T-helper 1 cell treated with Interleukin-12 subunit alpha and Interleukin-12 subunit beta and Interleukin-4 antibody, amounts not matched to agents 30 μg/mL and 1 μg/mL, for 36 hours (primary cell): ENCODE measurements around the gene PRKG1.
"Not testable (repeated sequence)": the region's sequence is repeated elsewhere in the genome, so short reads cannot be mapped to it uniquely, and the experiment has no call there.

Experiments
- H3K27ac Mint-ChIP-seq: one replicate; pipeline ENCODE4 v1.8.0; 2021; ENCODE audit warnings: mild to moderate bottlenecking, mixed read lengths
- H3K27me3 Mint-ChIP-seq: one replicate; pipeline ENCODE4 v1.8.0; 2021; ENCODE audit warnings: low read depth, mixed read lengths
- H3K36me3 Mint-ChIP-seq: one replicate; pipeline ENCODE4 v1.8.0; 2021; ENCODE audit warnings: low read depth, mixed read lengths
- H3K4me1 Mint-ChIP-seq: one replicate; pipeline ENCODE4 v1.8.0; 2021; ENCODE audit warnings: low read depth, mixed read lengths
- H3K4me3 Mint-ChIP-seq: one replicate; pipeline ENCODE4 v1.8.0; 2021; ENCODE audit warnings: mild to moderate bottlenecking, moderate library complexity, mixed read lengths
- H3K9me3 Mint-ChIP-seq: one replicate; pipeline ENCODE4 v1.8.0; 2021; ENCODE audit warnings: mixed read lengths

The PRKG1 gene

GRCh38 chr10:51327432-51327831 lies 253.1 kb downstream of the PRKG1 start:
- Mint-ChIP-seq H3K27ac (no peak overlapping the region), H3K27me3 (no peaks in the 10 kb centered on the region), H3K4me3 (no peak overlapping the region), H3K36me3 (no peaks in the 10 kb centered on the region), H3K9me3 (no peaks in the 10 kb centered on the region), H3K4me1 (no peaks in the 10 kb centered on the region)

- Mint-ChIP-seq H3K4me1 (no peaks in the 10 kb centered on the region), H3K4me3 (no peak overlapping the region), H3K36me3 (no peaks in the 10 kb centered on the region), H3K27me3 (no peaks in the 10 kb centered on the region), H3K9me3 (no peaks in the 10 kb centered on the region), H3K27ac (no peak overlapping the region)
These were observed 266.1 kb downstream of the PRKG1 start for GRCh38 chr10:51340366-51340765.

- no peak overlapping the region for H3K4me3 Mint-ChIP-seq
- no peaks in the 10 kb centered on the region for H3K4me1 Mint-ChIP-seq
- H3K27ac Mint-ChIP-seq = no peak overlapping the region
- no peaks in the 10 kb centered on the region for H3K9me3 Mint-ChIP-seq
- H3K36me3 Mint-ChIP-seq = no peaks in the 10 kb centered on the region
- H3K27me3 Mint-ChIP-seq = no peaks in the 10 kb centered on the region
These were observed 266.7 kb downstream of the PRKG1 start for GRCh38 chr10:51340845-51341610.

GRCh38 chr10:51341745-51342144 lies 267.5 kb downstream of the PRKG1 start:
- not testable (repeated sequence) for H3K9me3 Mint-ChIP-seq, H3K4me3 Mint-ChIP-seq, H3K4me1 Mint-ChIP-seq, H3K27me3 Mint-ChIP-seq, H3K27ac Mint-ChIP-seq, H3K36me3 Mint-ChIP-seq

DNA sequence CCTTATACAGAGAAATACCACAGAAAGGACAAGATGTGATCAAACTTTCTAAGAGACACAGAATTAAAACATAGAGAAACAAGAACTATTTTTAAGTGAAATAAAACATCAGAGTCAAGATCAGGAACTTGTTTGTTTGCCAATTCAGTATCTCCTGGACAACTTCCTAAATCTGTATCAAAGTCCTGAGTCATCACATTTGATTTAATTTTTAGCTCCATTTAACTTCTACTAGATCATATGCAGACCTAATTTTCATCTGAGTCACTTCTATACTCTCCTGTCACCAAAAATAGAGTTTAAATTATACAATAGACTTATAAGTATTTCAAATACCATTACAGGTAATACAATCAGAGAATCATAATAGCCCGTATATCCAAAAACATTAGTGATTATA lies 268.1 kb downstream of the PRKG1 start:
- no peaks in the 10 kb centered on the region for H3K36me3 Mint-ChIP-seq
- no peaks in the 10 kb centered on the region for H3K4me1 Mint-ChIP-seq
- H3K4me3 Mint-ChIP-seq = no peak overlapping the region
- H3K9me3 Mint-ChIP-seq = no peaks in the 10 kb centered on the region
- H3K27ac Mint-ChIP-seq = no peak overlapping the region
- H3K27me3 Mint-ChIP-seq = no peaks in the 10 kb centered on the region

GRCh38 chr10:51343391-51343790 lies 269.1 kb downstream of the PRKG1 start:
- Mint-ChIP-seq H3K27me3 (no peaks in the 10 kb centered on the region), H3K9me3 (no peaks in the 10 kb centered on the region), H3K4me1 (no peaks in the 10 kb centered on the region)

GRCh38 chr10:51344371-51344770 lies 270.1 kb downstream of the PRKG1 start:
- Mint-ChIP-seq H3K9me3 (no peaks in the 10 kb centered on the region), H3K4me3 (no peak overlapping the region), H3K27ac (no peak overlapping the region), H3K36me3 (no peaks in the 10 kb centered on the region), H3K4me1 (no peaks in the 10 kb centered on the region), H3K27me3 (no peaks in the 10 kb centered on the region)

More at GRCh38 chr10:51343391-51343790, 269.1 kb downstream of the PRKG1 start:
- Mint-ChIP-seq H3K27ac (no peak overlapping the region), H3K36me3 (no peaks in the 10 kb centered on the region), H3K4me3 (no peak overlapping the region)

- no peak overlapping the region for H3K27ac Mint-ChIP-seq
- H3K4me3 Mint-ChIP-seq = no peak overlapping the region
- no peaks in the 10 kb centered on the region for H3K27me3 Mint-ChIP-seq
- no peaks in the 10 kb centered on the region for H3K4me1 Mint-ChIP-seq
- H3K9me3 Mint-ChIP-seq = no peaks in the 10 kb centered on the region
- H3K36me3 Mint-ChIP-seq = no peaks in the 10 kb centered on the region
These were observed 274.3 kb downstream of the PRKG1 start for GRCh38 chr10:51348622-51349021.

- no peaks in the 10 kb centered on the region for H3K9me3 Mint-ChIP-seq
- H3K27ac Mint-ChIP-seq = no peak overlapping the region
- no peaks in the 10 kb centered on the region for H3K27me3 Mint-ChIP-seq
These were observed 282.9 kb downstream of the PRKG1 start for GRCh38 chr10:51357170-51357569.

DNA sequence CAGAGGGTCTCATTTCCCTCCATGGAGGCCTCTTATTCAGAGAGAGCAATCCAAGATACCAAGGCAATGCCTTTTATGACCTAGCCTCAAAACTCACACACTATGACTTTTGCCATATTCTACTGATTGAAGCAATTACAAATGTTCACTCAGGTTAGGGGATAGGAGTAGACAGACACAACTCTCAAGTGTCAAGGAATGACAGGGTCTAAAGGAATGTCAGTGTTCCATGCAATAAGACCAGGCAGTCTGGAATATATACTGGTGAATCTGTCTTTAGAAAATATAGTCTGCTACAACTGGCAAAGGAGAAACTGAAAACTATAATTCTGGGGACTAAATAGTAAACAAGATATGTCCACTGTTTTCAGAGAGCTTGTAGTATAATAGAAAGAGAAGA lies 283.9 kb downstream of the PRKG1 start:
- Mint-ChIP-seq H3K4me1 (no peaks in the 10 kb centered on the region), H3K4me3 (no peak overlapping the region), H3K27ac (no peak overlapping the region), H3K9me3 (no peaks in the 10 kb centered on the region), H3K27me3 (no peaks in the 10 kb centered on the region), H3K36me3 (no peaks in the 10 kb centered on the region)

More at GRCh38 chr10:51357170-51357569, 282.9 kb downstream of the PRKG1 start:
- no peak overlapping the region for H3K4me3 Mint-ChIP-seq
- H3K4me1 Mint-ChIP-seq = no peaks in the 10 kb centered on the region
- H3K36me3 Mint-ChIP-seq = no peaks in the 10 kb centered on the region

- Mint-ChIP-seq H3K4me1 (no peaks in the 10 kb centered on the region), H3K27me3 (no peaks in the 10 kb centered on the region), H3K27ac (no peak overlapping the region), H3K4me3 (no peak overlapping the region), H3K9me3 (no peaks in the 10 kb centered on the region), H3K36me3 (no peaks in the 10 kb centered on the region)
These were observed 289.1 kb downstream of the PRKG1 start for GRCh38 chr10:51363415-51363814.

DNA sequence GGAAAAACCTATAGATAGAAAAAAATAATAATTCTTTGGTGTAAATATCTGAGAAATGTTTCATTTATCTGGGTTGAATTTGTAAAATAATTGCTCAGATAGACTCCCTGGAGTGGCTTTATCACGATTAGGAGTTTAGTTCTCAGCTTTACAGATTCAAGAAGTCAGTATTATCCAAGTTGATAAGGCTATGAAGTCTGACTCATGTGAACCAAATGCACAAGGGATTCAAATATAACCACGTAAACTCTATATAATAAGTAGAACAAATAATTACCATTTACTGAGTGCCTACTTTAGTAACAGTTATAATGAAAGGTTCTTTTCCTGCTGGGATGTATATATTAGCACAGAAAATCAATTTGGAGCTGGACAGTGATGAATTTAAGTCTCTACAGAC lies 290.4 kb downstream of the PRKG1 start:
- no peaks in the 10 kb centered on the region for H3K9me3 Mint-ChIP-seq
- no peak overlapping the region for H3K27ac Mint-ChIP-seq
- no peak overlapping the region for H3K4me3 Mint-ChIP-seq

GRCh38 chr10:51366044-51366443 lies 291.8 kb downstream of the PRKG1 start:
- H3K4me1 Mint-ChIP-seq = no peaks in the 10 kb centered on the region
- H3K4me3 Mint-ChIP-seq = no peak overlapping the region
- no peaks in the 10 kb centered on the region for H3K36me3 Mint-ChIP-seq
- no peaks in the 10 kb centered on the region for H3K9me3 Mint-ChIP-seq
- H3K27ac Mint-ChIP-seq = no peak overlapping the region
- H3K27me3 Mint-ChIP-seq = no peaks in the 10 kb centered on the region

More for the DNA sequence above, 290.4 kb downstream of the PRKG1 start:
- H3K27me3 Mint-ChIP-seq = no peaks in the 10 kb centered on the region
- H3K4me1 Mint-ChIP-seq = no peaks in the 10 kb centered on the region
- H3K36me3 Mint-ChIP-seq = no peaks in the 10 kb centered on the region

DNA sequence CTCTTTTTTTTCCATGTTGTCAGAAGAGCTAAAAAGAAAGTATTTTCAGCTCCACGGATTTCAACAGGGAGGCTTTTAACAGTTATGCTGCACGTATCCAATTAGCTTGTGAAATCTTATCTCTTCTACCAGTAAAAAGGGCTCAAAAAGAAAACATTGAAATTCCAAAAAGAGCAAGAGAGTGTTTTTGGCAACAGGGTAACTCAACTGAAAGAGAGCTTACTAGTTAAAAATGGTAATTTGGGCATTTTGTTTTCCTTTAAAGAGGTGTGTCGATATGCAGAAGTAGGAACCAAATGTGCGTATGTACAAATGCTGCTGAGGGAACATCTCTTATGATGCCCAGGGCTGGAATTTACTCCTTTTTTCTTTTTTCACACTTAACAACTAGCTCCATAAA lies 292.8 kb downstream of the PRKG1 start:
- no peaks in the 10 kb centered on the region for H3K36me3 Mint-ChIP-seq
- H3K9me3 Mint-ChIP-seq = no peaks in the 10 kb centered on the region
- H3K4me1 Mint-ChIP-seq = no peaks in the 10 kb centered on the region
- H3K4me3 Mint-ChIP-seq = no peak overlapping the region
- no peaks in the 10 kb centered on the region for H3K27me3 Mint-ChIP-seq
- no peak overlapping the region for H3K27ac Mint-ChIP-seq

- H3K9me3 Mint-ChIP-seq = no peaks in the 10 kb centered on the region
- H3K4me3 Mint-ChIP-seq = no peak overlapping the region
- H3K27ac Mint-ChIP-seq = no peak overlapping the region
- no peaks in the 10 kb centered on the region for H3K27me3 Mint-ChIP-seq
- no peaks in the 10 kb centered on the region for H3K36me3 Mint-ChIP-seq
- H3K4me1 Mint-ChIP-seq = no peaks in the 10 kb centered on the region
These were observed 293.4 kb downstream of the PRKG1 start for GRCh38 chr10:51367694-51368093.

DNA sequence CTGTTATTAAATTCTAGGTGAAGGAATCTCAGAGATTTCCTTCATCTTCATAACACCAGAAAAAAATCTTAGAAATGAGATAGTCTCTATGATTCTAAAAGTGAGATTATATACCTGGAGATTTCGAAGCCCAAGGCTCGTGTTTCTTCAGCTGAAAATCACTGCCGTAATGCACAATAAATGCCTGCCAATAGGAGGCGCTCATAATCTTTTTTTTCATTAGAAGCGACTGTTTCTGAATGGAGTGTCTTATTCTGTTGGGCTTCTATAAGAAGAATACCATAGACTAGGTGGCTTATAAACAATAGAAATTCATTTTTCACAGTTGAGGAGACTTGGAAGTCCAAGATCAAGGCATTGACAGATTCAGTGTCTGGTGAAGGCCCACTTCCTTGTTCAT lies 294.7 kb downstream of the PRKG1 start:
- Mint-ChIP-seq H3K4me1 (no peaks in the 10 kb centered on the region), H3K4me3 (no peak overlapping the region), H3K27me3 (no peaks in the 10 kb centered on the region), H3K27ac (no peak overlapping the region), H3K36me3 (no peaks in the 10 kb centered on the region), H3K9me3 (no peaks in the 10 kb centered on the region)
